Measurements from ENCODE around the gene PPIL6.

- no peak for TF ChIP-seq CTCF (IDR thresholded peaks at IDR 0.05)
- TF ChIP-seq EP300 (IDR thresholded peaks at IDR 0.05), result no peak
These were observed 34.2 kb downstream of the PPIL6 start for GRCh38 chr6:109406196-109406595.

Data from tibial nerve (tissue), 4 donors.